ENCODE measurements around the gene DOK1.

DNA sequence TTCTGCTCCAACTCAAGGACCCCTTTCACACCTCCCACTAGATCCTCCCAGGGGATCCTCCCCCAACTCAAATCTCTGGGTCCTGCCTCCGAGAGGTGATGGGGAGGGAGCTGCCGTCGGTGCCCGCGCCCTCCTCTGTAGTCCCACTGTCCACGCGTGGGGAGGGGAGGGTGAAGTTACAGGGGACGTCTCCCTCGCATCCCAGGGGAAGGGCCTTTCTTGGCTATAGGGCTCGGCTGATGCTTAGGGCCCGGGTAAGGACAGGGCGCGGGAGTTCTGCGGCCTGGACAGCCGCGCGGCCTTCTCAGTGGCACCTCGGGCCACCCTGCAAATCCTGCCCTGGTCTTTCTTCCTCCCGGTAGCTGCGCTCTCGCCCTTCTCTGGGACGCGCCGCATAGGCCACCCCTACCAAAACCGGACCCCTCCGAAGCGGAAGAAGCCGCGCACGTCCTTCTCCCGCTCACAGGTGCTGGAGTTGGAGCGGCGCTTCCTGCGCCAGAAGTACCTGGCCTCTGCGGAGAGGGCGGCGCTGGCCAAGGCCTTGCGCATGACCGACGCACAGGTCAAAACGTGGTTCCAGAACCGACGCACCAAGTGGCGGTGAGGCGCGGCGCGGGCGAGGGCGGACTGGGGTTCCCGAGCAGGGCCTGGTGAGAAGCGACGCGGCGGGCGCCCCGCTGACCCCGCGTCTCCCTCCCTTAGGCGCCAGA lies 39.1 kb upstream of the DOK1 start:
- TF ChIP-seq, protein P1, sequence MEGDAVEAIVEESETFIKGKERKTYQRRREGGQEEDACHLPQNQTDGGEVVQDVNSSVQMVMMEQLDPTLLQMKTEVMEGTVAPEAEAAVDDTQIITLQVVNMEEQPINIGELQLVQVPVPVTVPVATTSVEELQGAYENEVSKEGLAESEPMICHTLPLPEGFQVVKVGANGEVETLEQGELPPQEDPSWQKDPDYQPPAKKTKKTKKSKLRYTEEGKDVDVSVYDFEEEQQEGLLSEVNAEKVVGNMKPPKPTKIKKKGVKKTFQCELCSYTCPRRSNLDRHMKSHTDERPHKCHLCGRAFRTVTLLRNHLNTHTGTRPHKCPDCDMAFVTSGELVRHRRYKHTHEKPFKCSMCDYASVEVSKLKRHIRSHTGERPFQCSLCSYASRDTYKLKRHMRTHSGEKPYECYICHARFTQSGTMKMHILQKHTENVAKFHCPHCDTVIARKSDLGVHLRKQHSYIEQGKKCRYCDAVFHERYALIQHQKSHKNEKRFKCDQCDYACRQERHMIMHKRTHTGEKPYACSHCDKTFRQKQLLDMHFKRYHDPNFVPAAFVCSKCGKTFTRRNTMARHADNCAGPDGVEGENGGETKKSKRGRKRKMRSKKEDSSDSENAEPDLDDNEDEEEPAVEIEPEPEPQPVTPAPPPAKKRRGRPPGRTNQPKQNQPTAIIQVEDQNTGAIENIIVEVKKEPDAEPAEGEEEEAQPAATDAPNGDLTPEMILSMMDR (IDR thresholded peaks at IDR 0.05): no peak
- TF ChIP-seq EZH2 (IDR thresholded peaks at IDR 0.05; ENCODE audit: borderline replicate concordance, insufficient read depth, low read depth, low read length, poor library complexity, severe bottlenecking): peak; percentile 56
